Brain microvascular endothelial cell (primary cell): ENCODE results near the gene CYFIP2.

Experiments
- DNase-seq: peaks from one replicate; pipeline ENCODE4 v3.0.0-alpha.2; 2020
- H3K27ac ChIP-seq: fragments of 250-450 bp; sonication (Bioruptor Pico); 2 replicates; pipeline ENCODE4 v1.5.1; 2020; ENCODE audit warnings: mild to moderate bottlenecking, moderate library complexity
- H3K27me3 ChIP-seq: fragments of 250-450 bp; sonication (Bioruptor Pico); replicated peaks from 2 replicates; pipeline ENCODE4 v1.5.1; 2020; ENCODE audit warnings: mild to moderate bottlenecking
- H3K36me3 ChIP-seq: fragments of 250-450 bp; sonication (Bioruptor Pico); replicated peaks from 2 replicates; pipeline ENCODE4 v1.5.1; 2020; ENCODE audit warnings: mild to moderate bottlenecking
- H3K4me3 ChIP-seq: 2 replicates; pipeline ENCODE4 v1.5.1; 2011; ENCODE audit warnings: low read depth, mild to moderate bottlenecking, control low read depth, low read length, moderate library complexity
- CTCF ChIP-seq: IDR thresholded peaks from 2 replicates; pipeline ENCODE4 v1.5.1; 2011; ENCODE audit warnings: low read depth, mild to moderate bottlenecking, moderate library complexity, low read length, control low read depth, inconsistent platforms; ENCODE audit errors: missing control alignments
- in situ Hi-C: cut with HindIII; loops from 2 replicates; pipeline ENCODE4 v1.10.0; 2017; ENCODE audit warnings: low sequenced_read_pairs, low pct_ligation_motif_present

The CYFIP2 gene

GRCh38 chr5:157265714-157266285 lies at the start of gene CYFIP2:
CYFIP2 (plus strand) TSS chr5:157266123; CDS start chr5:157285362, 19,239 bp downstream.
- H3K36me3 ChIP-seq: no peaks in the 10 kb centered on the region
- no peak for DNase-seq
- H3K27ac ChIP-seq: no peak within 1 kb of the TSS
- H3K4me3 ChIP-seq: peak within 1 kb of the TSS; percentile 60
- peaks cover 3% of the 10 kb centered on the region for H3K27me3 ChIP-seq
- in situ Hi-C loops: no loop called here
- TF ChIP-seq CTCF: no peak

GRCh38 chr5:157216391-157217142 lies 49.4 kb upstream of the CYFIP2 start:
- in situ Hi-C loops: no loop called here
- H3K36me3 ChIP-seq: no peaks in the 10 kb centered on the region
- no peak overlapping the region for H3K4me3 ChIP-seq
- TF ChIP-seq CTCF: no peak
- no peak for DNase-seq
- no peak overlapping the region for H3K27ac ChIP-seq
- no peaks in the 10 kb centered on the region for H3K27me3 ChIP-seq

GRCh38 chr5:157217289-157218024 lies 48.5 kb upstream of the CYFIP2 start:
- Histone ChIP-seq H3K4me3 (no peak overlapping the region), H3K27ac (no peak overlapping the region), H3K36me3 (no peaks in the 10 kb centered on the region), H3K27me3 (no peaks in the 10 kb centered on the region)
- in situ Hi-C loops: no loop called here
- TF ChIP-seq CTCF: no peak
- no peak for DNase-seq

GRCh38 chr5:157219491-157220271 lies 46.2 kb upstream of the CYFIP2 start:
- in situ Hi-C loops: no loop called here
- TF ChIP-seq CTCF: no peak
- Histone ChIP-seq H3K27ac (no peak overlapping the region), H3K27me3 (no peaks in the 10 kb centered on the region), H3K36me3 (no peaks in the 10 kb centered on the region), H3K4me3 (no peak overlapping the region)
- DNase-seq: no peak

- no peak overlapping the region for H3K4me3 ChIP-seq
- H3K27ac ChIP-seq: no peak overlapping the region
- DNase-seq: no peak
- TF ChIP-seq CTCF: no peak
- in situ Hi-C loops: no loop called here
- no peaks in the 10 kb centered on the region for H3K36me3 ChIP-seq
- no peaks in the 10 kb centered on the region for H3K27me3 ChIP-seq
Observed at GRCh38 chr5:157221959-157222358, 44.0 kb upstream of the CYFIP2 start.
